ENCODE results near the gene PLAAT2.

PLAAT2 gene

DNA sequence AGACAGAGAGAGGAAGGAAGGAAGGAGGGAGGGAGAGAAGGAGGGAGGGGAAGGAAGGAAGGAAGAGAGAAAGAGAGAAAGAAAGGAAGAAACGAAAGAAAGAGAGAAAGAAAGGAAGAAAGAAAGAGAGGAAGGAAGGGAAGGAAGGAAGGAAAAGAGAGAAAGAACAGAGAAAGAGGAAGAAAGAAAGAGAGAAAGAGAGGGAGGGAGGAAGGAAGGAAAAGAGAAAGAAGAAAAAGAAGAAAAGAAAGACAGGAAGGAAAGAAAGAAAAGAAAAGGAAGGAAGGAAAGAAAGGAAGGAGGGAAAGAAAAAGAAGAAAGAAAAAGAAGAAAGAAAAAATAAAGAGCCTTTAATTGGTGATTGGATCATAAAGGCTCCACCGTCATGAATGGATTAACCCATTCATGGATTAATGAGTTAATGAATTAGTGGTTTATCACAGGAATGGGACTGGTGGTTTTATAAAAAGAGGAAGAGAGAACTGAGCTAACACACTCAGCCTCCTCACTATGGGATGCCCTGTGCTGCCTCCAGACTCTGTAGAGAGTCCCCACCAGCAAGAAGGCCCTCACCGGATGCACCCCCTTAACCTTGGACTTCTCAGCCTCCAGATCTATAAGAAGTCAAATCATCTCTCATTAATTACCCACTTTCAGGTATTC lies 9.0 kb upstream of the PLAAT2 start:
- Histone ChIP-seq H3K9me3 (no peaks in the 10 kb centered on the region), H3K4me3 (no peak overlapping the region), H3K36me3 (peaks cover 0 to 13% (median 8%) of the 10 kb centered on the region in 3 donors), H3K4me1 (peaks cover 0 to 28% (median 21%) of the 10 kb centered on the region in 4 donors), H3K27me3 (no peaks in the 10 kb centered on the region), H3K27ac (no peak overlapping the region)
- TF ChIP-seq CTCF (IDR thresholded peaks at IDR 0.05), result no peak
- intact Hi-C loops (cut with DNase I; ENCODE audit: low total_unique reads), result no loop called here
- no peak for DNase-seq

DNA sequence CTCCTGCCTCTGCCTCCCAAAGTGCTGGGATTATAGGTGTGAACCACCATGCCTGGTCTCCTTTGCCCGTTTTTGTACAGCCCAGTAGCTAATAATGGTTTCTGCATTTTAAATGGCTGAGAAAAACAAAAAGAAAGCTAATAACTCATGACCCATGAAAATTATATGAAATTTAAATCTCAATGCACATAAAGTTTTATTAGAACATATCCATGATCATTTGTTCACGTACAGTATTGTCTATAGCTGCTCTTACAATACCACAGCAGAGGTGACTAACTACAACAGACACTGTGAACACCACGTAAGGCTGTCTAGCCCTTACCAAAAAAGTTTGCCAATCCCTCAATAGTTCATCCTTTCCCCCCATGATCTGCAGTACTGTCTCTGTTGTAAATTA lies 6.4 kb upstream of the PLAAT2 start:
- H3K27ac ChIP-seq, result no peak overlapping the region
- H3K4me3 ChIP-seq, result no peak overlapping the region
- no peak for DNase-seq
- intact Hi-C loops (cut with DNase I; ENCODE audit: low total_unique reads), result no loop called here
- H3K27me3 ChIP-seq, result no peaks in the 10 kb centered on the region
- peaks cover 0 to 15% (median 11%) of the 10 kb centered on the region in 4 donors for H3K4me1 ChIP-seq
- H3K36me3 ChIP-seq, result peaks cover 0 to 10% (median 8%) of the 10 kb centered on the region in 3 donors
- TF ChIP-seq CTCF (IDR thresholded peaks at IDR 0.05), result no peak
- H3K9me3 ChIP-seq, result no peaks in the 10 kb centered on the region

DNA sequence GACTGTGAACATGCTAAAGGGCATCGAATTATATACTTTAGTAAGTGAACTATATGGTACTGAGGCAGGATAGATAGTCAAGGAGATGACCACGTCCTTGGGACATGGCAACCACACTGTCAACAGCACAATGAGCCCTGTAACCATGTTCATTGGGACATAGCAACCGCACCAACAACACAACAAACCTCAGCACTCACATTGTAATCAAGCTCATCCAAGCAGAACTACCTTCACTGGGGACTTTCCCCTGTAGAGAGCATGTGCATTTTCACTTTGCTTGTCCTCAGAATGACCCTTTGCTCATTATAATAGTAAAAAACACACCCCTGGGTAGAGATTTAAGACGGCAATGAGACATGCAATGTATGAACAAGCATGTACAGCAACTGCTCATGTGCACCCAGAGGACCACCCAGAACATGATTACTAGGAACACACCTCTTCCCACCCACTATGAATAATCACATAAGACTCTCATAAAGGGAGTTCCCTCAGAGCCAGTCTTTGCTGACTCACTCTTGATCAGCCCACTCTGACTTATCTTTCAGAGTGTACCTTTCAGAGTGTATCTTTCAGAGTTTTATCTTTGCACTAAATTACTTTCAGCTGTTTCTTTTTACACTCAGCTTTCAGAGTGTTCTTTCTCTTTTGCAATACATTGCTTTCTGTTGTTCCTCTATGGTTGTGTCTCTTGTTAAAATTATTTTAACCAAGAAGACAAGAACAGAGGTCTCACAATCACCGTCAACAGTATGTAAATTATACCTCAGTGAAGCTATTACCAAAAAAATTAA lies 4.1 kb upstream of the PLAAT2 start:
- DNase-seq, result no peak
- no peaks in the 10 kb centered on the region for H3K36me3 ChIP-seq
- no peak overlapping the region for H3K27ac ChIP-seq
- no peak for TF ChIP-seq CTCF (IDR thresholded peaks at IDR 0.05)
- H3K9me3 ChIP-seq, result no peaks in the 10 kb centered on the region
- no peak overlapping the region for H3K4me3 ChIP-seq
- peaks cover 0 to 12% (median 4%) of the 10 kb centered on the region in 4 donors for H3K4me1 ChIP-seq
- intact Hi-C loops (cut with DNase I; ENCODE audit: low total_unique reads), result no loop called here
- no peaks in the 10 kb centered on the region for H3K27me3 ChIP-seq

DNA sequence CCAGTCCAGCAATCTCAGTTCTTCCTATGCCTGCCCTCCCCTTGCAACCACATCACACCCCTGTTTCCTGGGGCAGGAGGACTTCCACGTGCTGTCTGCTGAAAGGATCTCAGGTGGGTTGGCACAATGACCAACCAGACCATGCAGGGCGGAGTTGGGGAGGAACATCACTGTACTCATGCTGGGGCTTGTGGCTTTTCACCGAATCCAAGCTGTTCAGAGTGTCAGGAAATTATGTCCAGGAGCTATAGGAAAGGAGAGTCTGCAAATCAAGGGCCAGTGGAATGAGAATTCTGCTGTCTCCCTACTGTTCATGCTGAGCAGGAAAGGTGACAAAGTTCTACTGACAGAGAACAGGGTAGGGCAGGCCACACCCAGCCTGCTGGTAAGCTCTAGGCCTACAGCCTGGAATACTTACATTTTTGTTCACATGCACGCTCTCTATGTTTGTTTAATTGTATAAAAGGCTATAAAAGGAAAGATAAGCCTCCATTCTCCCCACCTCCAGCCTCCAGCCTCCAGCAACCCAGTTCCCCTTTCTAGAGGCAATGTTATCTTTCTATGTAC lies 1.7 kb upstream of the PLAAT2 start:
- Histone ChIP-seq H3K27me3 (no peaks in the 10 kb centered on the region), H3K4me1 (peaks cover 0 to 27% (median 18%) of the 10 kb centered on the region in 4 donors), H3K27ac (no peak overlapping the region), H3K36me3 (no peaks in the 10 kb centered on the region), H3K9me3 (no peaks in the 10 kb centered on the region), H3K4me3 (no peak overlapping the region)
- DNase-seq, result no peak
- intact Hi-C loops (cut with DNase I; ENCODE audit: low total_unique reads), result no loop called here
- TF ChIP-seq CTCF (IDR thresholded peaks at IDR 0.05), result no peak

- Histone ChIP-seq H3K36me3 (no peaks in the 10 kb centered on the region), H3K27ac (no peak overlapping the region), H3K27me3 (no peaks in the 10 kb centered on the region), H3K4me1 (peaks cover 0 to 28% (median 19%) of the 10 kb centered on the region in 4 donors), H3K4me3 (no peak overlapping the region), H3K9me3 (no peaks in the 10 kb centered on the region)
- intact Hi-C loops (cut with DNase I; ENCODE audit: low total_unique reads), result no loop called here
- no peak for TF ChIP-seq CTCF (IDR thresholded peaks at IDR 0.05)
- DNase-seq, result no peak
Observed at GRCh38 chr11:63564056-63564774, 1.0 kb upstream of the PLAAT2 start.

Data from tibial artery (tissue), 4 donors.